HepG2 (cell line): ENCODE measurements around the gene PRKCZ.
"Not testable (repeated sequence)": the region's sequence is repeated elsewhere in the genome, so short reads cannot be mapped to it uniquely, and the experiment has no call there.

Source experiments
- BHLHE40 ChIP-seq: IDR thresholded peaks from 2 replicates; pipeline ENCODE4 v1.6.1; 2011; ENCODE audit warnings: low read length, improper control_type of control experiment
- CTCF ChIP-seq: sonication (generic); formaldehyde crosslinking; IDR thresholded peaks from 2 replicates; pipeline ENCODE4 v1.5.0; 2020; ENCODE audit warnings: mild to moderate bottlenecking, missing genetic modification reagents, moderate library complexity
- FOSL1 ChIP-seq: sonication (generic); formaldehyde crosslinking; IDR thresholded peaks from 2 replicates; pipeline ENCODE4 v1.9.0; 2021; ENCODE audit warnings: missing genetic modification reagents, borderline replicate concordance
- MAX ChIP-seq: IDR thresholded peaks from 2 replicates; pipeline ENCODE4 v1.6.1; 2012; ENCODE audit warnings: inconsistent platforms
- NFRKB ChIP-seq: fragments of 450-650 bp; IDR thresholded peaks from 2 replicates; pipeline ENCODE4 v1.6.1; 2017
- RFX1 ChIP-seq: fragments of 450-650 bp; IDR thresholded peaks from 2 replicates; pipeline ENCODE4 v1.6.1; 2017
- SIN3A ChIP-seq: IDR thresholded peaks from 2 replicates; pipeline ENCODE4 v1.6.1; 2011; ENCODE audit warnings: low read depth, mild to moderate bottlenecking, control low read depth, low read length, borderline replicate concordance

- TF ChIP-seq CTCF (CRISPR knock-in tag); NFRKB; SIN3A; MAX; BHLHE40; RFX1; FOSL1 (CRISPR knock-in tag): not testable (repeated sequence)
These were observed 71.6 kb downstream of the PRKCZ start for GRCh38 chr1:2121794-2122193.
